GM12878 (cell line): ENCODE data around the gene PCAT6. TPM values are rescaled to one million over a fixed set of nuclear protein-coding genes. Genes with fewer than 3 reads are reported as not detected.

Experiments used
- BCLAF1 ChIP-seq: fragments of 450-650 bp; IDR thresholded peaks from 2 replicates; pipeline ENCODE4 v1.6.1; 2017; ENCODE audit warnings: antibody characterized with exemption, mild to moderate bottlenecking, moderate library complexity
- CEBPZ ChIP-seq: fragments of 150-350 bp; IDR thresholded peaks from 2 replicates; pipeline ENCODE4 v1.6.1; 2016; ENCODE audit warnings: low read depth, low read length
- DPF2 ChIP-seq: fragments of 450-650 bp; IDR thresholded peaks from 2 replicates; pipeline ENCODE4 v1.6.1; 2017; ENCODE audit warnings: mild to moderate bottlenecking
- EGR1 ChIP-seq, 2 experiments: IDR thresholded peaks; 1 replicate in 1 of 2; 2 replicates in 1 of 2; pipeline ENCODE4 v1.6.1; 2011 to 2012; ENCODE audit warnings: low read depth in 2 of 2, low read length in 2 of 2, borderline replicate concordance in 1 of 2, mild to moderate bottlenecking in 1 of 2, moderate library complexity in 1 of 2
- FOXM1 ChIP-seq: IDR thresholded peaks from 2 replicates; pipeline ENCODE4 v1.6.1; 2012; ENCODE audit warnings: low read depth, mild to moderate bottlenecking, inconsistent platforms, low read length, moderate library complexity
- HSF1 ChIP-seq: fragments of 150-350 bp; IDR thresholded peaks from 2 replicates; pipeline ENCODE4 v1.6.1; 2014; ENCODE audit warnings: mild to moderate bottlenecking, low read depth, low read length
- MTA3 ChIP-seq: IDR thresholded peaks from 2 replicates; pipeline ENCODE4 v1.6.1; 2012; ENCODE audit warnings: low read length, inconsistent platforms, borderline replicate concordance
- NBN ChIP-seq: fragments of 450-650 bp; IDR thresholded peaks from 2 replicates; pipeline ENCODE4 v1.6.1; 2016
- NRF1 ChIP-seq: conservative IDR thresholded peaks from 2 replicates; pipeline ENCODE4 v1.6.1; 2011; ENCODE audit warnings: mild to moderate bottlenecking, low read depth, low read length, improper control_type of control experiment
- SIN3A ChIP-seq: IDR thresholded peaks from 2 replicates; pipeline ENCODE4 v1.6.1; 2012; ENCODE audit warnings: low read depth, low read length, improper control_type of control experiment
- SRF ChIP-seq, 2 experiments: IDR thresholded peaks; 2 replicates each; pipeline ENCODE4 v1.6.1; 2011; ENCODE audit warnings: low read depth in 2 of 2, low read length in 2 of 2, mild to moderate bottlenecking in 1 of 2, moderate library complexity in 1 of 2
- ZNF274 ChIP-seq: IDR thresholded peaks from one replicate; pipeline ENCODE4 v1.8.0; 2011; ENCODE audit not compliant: insufficient read length, insufficient read depth
- polyA plus RNA-seq, 11 experiments: library from polyadenylated mRNA; depleted of rRNA in 4 of 11; unstranded in 6 of 11; stranded (reverse) in 5 of 11; fragments of >200 nt; fragmentation: Nextera tagmentation in 4 of 11; fragmentation: Illumina TruSeq in 1 of 11; extraction: Ambion mirVana in 4 of 11; extraction: Trizol in 1 of 11; gene quantifications; 1 replicate in 1 of 11; 2 replicates in 10 of 11; pipeline versions ENCODE4 v1.2.1 to v1.2.3, GENCODE V29; 2011 to 2016; ENCODE audit warnings: inconsistent platforms in 2 of 11, missing spikeins in 2 of 11, low read depth in 1 of 11
- total RNA-seq, 4 experiments: library from RNA; depleted of rRNA in 3 of 4; stranded (reverse); fragments of >200 nt in 3 of 4; fragmentation: Illumina TruSeq in 1 of 4; extraction: Trizol in 1 of 4; gene quantifications; 2 replicates each; pipeline versions ENCODE4 v1.2.1 to v1.2.3, GENCODE V29; 2013 to 2021
- TF ChIP-seq, protein P1 (sequence below): fragments of 450-650 bp; IDR thresholded peaks from 2 replicates; pipeline ENCODE4 v1.6.1; 2016; ENCODE audit warnings: mild to moderate bottlenecking, moderate library complexity, borderline replicate concordance
- TF ChIP-seq, protein P2 (sequence below): fragments of 450-650 bp; IDR thresholded peaks from 2 replicates; pipeline ENCODE4 v1.6.1; 2017; ENCODE audit warnings: mild to moderate bottlenecking, low read depth, inconsistent platforms; ENCODE audit not compliant: poor library complexity, severe bottlenecking

The PCAT6 gene
- total and polyA plus RNA-seq, 10 of the 15 experiments (the other 5 are each of a cell fraction or from before 2014, with no cell fraction given): 0.16 to 0.83 (median 0.48) TPM; not detected in 4

DNA sequence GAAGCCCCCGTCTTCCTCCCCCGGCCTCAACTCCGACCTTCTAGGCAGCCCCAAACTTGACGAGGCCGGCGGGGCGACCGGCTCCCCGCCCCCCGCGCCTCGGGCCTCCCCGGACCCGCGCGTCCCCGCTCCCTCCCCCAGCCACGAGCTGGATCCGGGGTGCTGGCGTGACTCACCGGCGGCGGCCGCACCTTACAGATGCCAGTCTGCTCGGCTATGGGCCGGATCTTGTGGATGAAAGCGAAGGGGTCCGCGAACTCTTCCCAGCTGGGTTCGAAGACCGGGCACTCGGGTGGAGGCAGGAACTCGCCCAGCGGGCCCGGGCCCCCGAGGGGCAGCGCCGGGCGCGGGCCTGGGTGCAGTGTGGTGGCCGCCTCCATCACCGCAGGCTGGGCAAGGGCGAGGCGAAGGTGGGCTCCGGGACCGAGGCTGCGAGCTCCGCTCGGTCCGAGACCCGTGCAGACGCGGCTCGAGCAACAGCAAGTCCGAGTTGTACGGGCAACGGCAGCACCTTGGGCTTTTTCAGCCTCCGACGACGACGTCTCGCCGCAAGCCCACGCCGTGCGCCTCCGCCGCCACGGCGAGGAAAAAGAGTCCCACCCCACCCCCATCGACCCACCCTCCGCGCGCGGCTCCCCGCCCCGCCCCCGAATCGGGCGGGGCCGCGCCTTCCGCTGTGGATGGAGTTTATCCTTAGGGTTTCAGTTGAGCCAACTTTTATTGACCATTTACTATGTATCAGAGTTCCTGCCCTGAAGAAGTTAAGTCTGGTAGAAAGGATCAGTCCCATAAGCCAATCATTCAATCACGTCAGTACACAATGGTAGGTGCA lies 2.6 kb upstream of the PCAT6 start, which contains the start of gene KDM5B (continued):
- TF ChIP-seq HSF1: no peak
- TF ChIP-seq, protein P1, sequence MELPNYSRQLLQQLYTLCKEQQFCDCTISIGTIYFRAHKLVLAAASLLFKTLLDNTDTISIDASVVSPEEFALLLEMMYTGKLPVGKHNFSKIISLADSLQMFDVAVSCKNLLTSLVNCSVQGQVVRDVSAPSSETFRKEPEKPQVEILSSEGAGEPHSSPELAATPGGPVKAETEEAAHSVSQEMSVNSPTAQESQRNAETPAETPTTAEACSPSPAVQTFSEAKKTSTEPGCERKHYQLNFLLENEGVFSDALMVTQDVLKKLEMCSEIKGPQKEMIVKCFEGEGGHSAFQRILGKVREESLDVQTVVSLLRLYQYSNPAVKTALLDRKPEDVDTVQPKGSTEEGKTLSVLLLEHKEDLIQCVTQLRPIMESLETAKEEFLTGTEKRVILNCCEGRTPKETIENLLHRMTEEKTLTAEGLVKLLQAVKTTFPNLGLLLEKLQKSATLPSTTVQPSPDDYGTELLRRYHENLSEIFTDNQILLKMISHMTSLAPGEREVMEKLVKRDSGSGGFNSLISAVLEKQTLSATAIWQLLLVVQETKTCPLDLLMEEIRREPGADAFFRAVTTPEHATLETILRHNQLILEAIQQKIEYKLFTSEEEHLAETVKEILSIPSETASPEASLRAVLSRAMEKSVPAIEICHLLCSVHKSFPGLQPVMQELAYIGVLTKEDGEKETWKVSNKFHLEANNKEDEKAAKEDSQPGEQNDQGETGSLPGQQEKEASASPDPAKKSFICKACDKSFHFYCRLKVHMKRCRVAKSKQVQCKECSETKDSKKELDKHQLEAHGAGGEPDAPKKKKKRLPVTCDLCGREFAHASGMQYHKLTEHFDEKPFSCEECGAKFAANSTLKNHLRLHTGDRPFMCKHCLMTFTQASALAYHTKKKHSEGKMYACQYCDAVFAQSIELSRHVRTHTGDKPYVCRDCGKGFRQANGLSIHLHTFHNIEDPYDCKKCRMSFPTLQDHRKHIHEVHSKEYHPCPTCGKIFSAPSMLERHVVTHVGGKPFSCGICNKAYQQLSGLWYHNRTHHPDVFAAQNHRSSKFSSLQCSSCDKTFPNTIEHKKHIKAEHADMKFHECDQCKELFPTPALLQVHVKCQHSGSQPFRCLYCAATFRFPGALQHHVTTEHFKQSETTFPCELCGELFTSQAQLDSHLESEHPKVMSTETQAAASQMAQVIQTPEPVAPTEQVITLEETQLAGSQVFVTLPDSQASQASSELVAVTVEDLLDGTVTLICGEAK: no peak
- peak; percentile 90 for TF ChIP-seq SIN3A
- TF ChIP-seq MTA3: no peak
- TF ChIP-seq BCLAF1: no peak
- no peak for TF ChIP-seq NRF1
- no peak for TF ChIP-seq NBN
- TF ChIP-seq, protein P2, sequence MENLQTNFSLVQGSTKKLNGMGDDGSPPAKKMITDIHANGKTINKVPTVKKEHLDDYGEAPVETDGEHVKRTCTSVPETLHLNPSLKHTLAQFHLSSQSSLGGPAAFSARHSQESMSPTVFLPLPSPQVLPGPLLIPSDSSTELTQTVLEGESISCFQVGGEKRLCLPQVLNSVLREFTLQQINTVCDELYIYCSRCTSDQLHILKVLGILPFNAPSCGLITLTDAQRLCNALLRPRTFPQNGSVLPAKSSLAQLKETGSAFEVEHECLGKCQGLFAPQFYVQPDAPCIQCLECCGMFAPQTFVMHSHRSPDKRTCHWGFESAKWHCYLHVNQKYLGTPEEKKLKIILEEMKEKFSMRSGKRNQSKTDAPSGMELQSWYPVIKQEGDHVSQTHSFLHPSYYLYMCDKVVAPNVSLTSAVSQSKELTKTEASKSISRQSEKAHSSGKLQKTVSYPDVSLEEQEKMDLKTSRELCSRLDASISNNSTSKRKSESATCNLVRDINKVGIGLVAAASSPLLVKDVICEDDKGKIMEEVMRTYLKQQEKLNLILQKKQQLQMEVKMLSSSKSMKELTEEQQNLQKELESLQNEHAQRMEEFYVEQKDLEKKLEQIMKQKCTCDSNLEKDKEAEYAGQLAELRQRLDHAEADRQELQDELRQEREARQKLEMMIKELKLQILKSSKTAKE: no peak
- no peak for TF ChIP-seq ZNF274
- TF ChIP-seq DPF2: 0 out of 2 replicates have a peak, but pooled peaks have one; percentile 41
- no peak for TF ChIP-seq SRF (IDR thresholded peaks at IDR 0.05; ENCODE audit: low read depth in 2 of 2, low read length in 2 of 2)
- no peak for TF ChIP-seq CEBPZ
- TF ChIP-seq FOXM1: no peak
- TF ChIP-seq EGR1 (IDR thresholded peaks at IDR 0.05; ENCODE audit: borderline replicate concordance in 1 of 2, low read depth in 2 of 2, low read length in 2 of 2): peak; percentile 57 to 70
